Liver (tissue), 9 donors: ENCODE data around the gene NTN1. TPM values are rescaled to one million over a fixed set of nuclear protein-coding genes. Genes with fewer than 3 reads are reported as not detected.

Source experiments
- DNase-seq: peaks from one replicate; pipeline ENCODE4 v3.0.0-alpha.2; 2017; ENCODE audit warnings: low spot score
- H3K27ac ChIP-seq, 2 donors: one replicate each; pipeline ENCODE4 v1.7.0; 2013; ENCODE audit warnings: inconsistent platforms in 2 of 2, low read length in 2 of 2, control low read depth in 1 of 2, low read depth in 1 of 2, mild to moderate bottlenecking in 1 of 2
- H3K27me3 ChIP-seq, 4 donors: one replicate each; pipeline versions ENCODE4 v1.6.1 to v1.7.0; 2013; ENCODE audit warnings: low read length in 3 of 4, inconsistent platforms in 1 of 4, mild to moderate bottlenecking in 1 of 4, moderate library complexity in 1 of 4; ENCODE audit not compliant: control insufficient read depth in 4 of 4, insufficient read depth in 4 of 4
- H3K36me3 ChIP-seq, 4 donors: one replicate each; pipeline versions ENCODE4 v1.6.1 to v1.7.0; 2013; ENCODE audit warnings: low read length in 3 of 4, mild to moderate bottlenecking in 3 of 4, low read depth in 1 of 4, moderate library complexity in 1 of 4; ENCODE audit not compliant: control insufficient read depth in 4 of 4, insufficient read depth in 3 of 4
- H3K4me1 ChIP-seq, 4 donors: one replicate each; pipeline versions ENCODE4 v1.6.1 to v1.7.0; 2013; ENCODE audit warnings: low read length in 3 of 4, mild to moderate bottlenecking in 3 of 4, moderate library complexity in 1 of 4; ENCODE audit not compliant: control insufficient read depth in 4 of 4, insufficient read depth in 4 of 4
- H3K4me3 ChIP-seq, 3 donors: one replicate each; pipeline versions ENCODE4 v1.6.1 to v1.7.0; 2013; ENCODE audit warnings: low read length in 3 of 3, control low read depth in 1 of 3, low read depth in 1 of 3, mild to moderate bottlenecking in 1 of 3
- H3K9ac ChIP-seq, 2 donors: one replicate each; pipeline ENCODE4 v1.7.0; 2013; ENCODE audit warnings: low read length in 2 of 2, mild to moderate bottlenecking in 2 of 2, moderate library complexity in 2 of 2, control low read depth in 1 of 2, low read depth in 1 of 2
- H3K9me3 ChIP-seq, 4 donors: one replicate each; pipeline versions ENCODE4 v1.6.1 to v1.7.0; 2013; ENCODE audit warnings: low read length in 3 of 4; ENCODE audit not compliant: control insufficient read depth in 4 of 4
- FOXA2 ChIP-seq: IDR thresholded peaks from 2 replicates; pipeline ENCODE4 v1.6.1; 2016; ENCODE audit warnings: antibody characterized with exemption
- GABPA ChIP-seq, 2 donors: IDR thresholded peaks in 1 of 2; conservative IDR thresholded peaks in 1 of 2; 2 replicates each; pipeline ENCODE4 v1.6.1; 2016; ENCODE audit warnings: antibody characterized with exemption in 2 of 2, mild to moderate bottlenecking in 1 of 2, moderate library complexity in 1 of 2
- NR2F2 ChIP-seq: IDR thresholded peaks from 2 replicates; pipeline ENCODE4 v1.6.1; 2016; ENCODE audit warnings: antibody characterized with exemption
- RAD21 ChIP-seq, 2 donors: IDR thresholded peaks; 2 replicates each; pipeline ENCODE4 v1.6.1; 2016; ENCODE audit warnings: antibody characterized with exemption in 2 of 2, mild to moderate bottlenecking in 2 of 2
- RXRA ChIP-seq, 2 donors: IDR thresholded peaks; 2 replicates each; pipeline ENCODE4 v1.6.1; 2017 to 2018; ENCODE audit warnings: antibody characterized with exemption in 2 of 2, mild to moderate bottlenecking in 1 of 2
- SP1 ChIP-seq: IDR thresholded peaks from 2 replicates; pipeline ENCODE4 v1.6.1; 2018; ENCODE audit warnings: antibody characterized with exemption, mild to moderate bottlenecking
- WGBS: extraction: QIAGEN DNeasy Blood & Tissue Kit; methylation state at CpG from one replicate; pipeline ENCODE4 v1.1.7; 2013; 5-methylcytosine and 5-hydroxymethylcytosine counted together
- polyA plus RNA-seq, 2 donors: library from polyadenylated mRNA; stranded (reverse) in 1 of 2; unstranded in 1 of 2; fragments of 200-250 nt in 1 of 2; fragments of >200 nt in 1 of 2; fragmentation: Nextera tagmentation in 1 of 2; extraction: Ambion mirVana in 1 of 2; gene quantifications; one replicate each; pipeline versions ENCODE4 v1.2.1 to v1.2.3, GENCODE V29; 2013 to 2015
- total RNA-seq, 2 donors: library from RNA; depleted of rRNA; stranded (reverse); fragments of >200 nt; gene quantifications; one replicate each; pipeline ENCODE4 v1.2.3, GENCODE V29; 2014
- TF ChIP-seq, protein P1 (sequence below): IDR thresholded peaks from 2 replicates; pipeline ENCODE4 v1.6.1; 2016; ENCODE audit warnings: antibody characterized with exemption, mild to moderate bottlenecking
- donor health status: healthy.
- donor health status: healthy.
- donor health status: healthy.
- donor health status: healthy.
- donor health status: healthy.

NTN1 gene
- total and polyA plus RNA-seq, 4 donors = 0.14 to 8.7 (median 4.3) TPM

DNA sequence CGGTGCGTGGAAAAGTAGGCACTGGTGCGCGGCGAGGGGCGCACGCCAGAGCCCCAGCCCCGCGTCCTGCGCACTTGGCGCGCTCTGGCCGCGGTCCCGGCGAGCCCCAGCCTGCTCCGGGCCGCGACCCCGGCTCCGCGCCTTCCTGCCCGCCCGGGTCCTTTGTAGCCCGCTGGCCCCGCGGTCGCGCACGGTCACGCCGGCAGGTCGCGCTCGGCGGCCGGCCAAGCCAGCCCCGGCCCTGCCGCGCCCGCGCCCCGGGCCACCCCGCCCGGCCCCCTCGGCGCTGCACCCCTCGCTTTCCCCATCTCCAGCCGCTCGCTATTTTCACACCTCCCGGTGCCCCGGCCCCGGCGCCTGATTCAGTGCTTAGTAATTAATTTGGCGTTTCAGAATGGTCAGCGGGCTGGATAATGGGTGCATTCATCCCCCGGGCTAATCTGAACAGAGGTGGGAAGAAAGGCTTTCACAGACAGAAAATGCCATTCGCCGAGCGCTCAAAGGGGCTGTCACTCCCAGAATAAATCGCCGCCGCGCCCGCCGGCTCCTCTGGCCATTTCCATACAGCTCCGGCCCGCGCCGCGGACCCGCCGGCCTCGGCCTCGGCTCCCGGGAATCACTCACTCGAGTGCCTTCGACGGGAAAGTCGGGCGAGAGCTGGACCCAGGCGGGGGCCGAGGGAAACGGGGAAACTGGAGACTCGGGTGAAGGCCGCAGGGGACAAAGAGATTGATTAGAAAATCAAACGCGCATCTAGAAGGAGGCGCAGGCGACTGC is 17.8 kb upstream of the NTN1 start:
- no peak for DNase-seq
- H3K27me3 ChIP-seq = peaks cover 0 to 9% (median 1%) of the 10 kb centered on the region in 4 donors
- H3K36me3 ChIP-seq = no peaks in the 10 kb centered on the region
- H3K4me1 ChIP-seq = peaks cover 12 to 26% (median 19%) of the 10 kb centered on the region in 4 donors
- no peak overlapping the region for H3K27ac ChIP-seq
- no peak for TF ChIP-seq FOXA2
- TF ChIP-seq GABPA (IDR thresholded peaks at IDR 0.05 in 1 of 2, conservative IDR thresholded peaks at IDR 0.05 in 1 of 2) = no peak
- TF ChIP-seq RXRA (IDR thresholded peaks at IDR 0.05) = no peak
- no peak overlapping the region for H3K9ac ChIP-seq
- H3K9me3 ChIP-seq = no peaks in the 10 kb centered on the region
- WGBS = 2% methylated on average over 90 of the region's 90 CpGs
- peak overlapping the region in 2 of 3 donors; percentile 25 to 52 for H3K4me3 ChIP-seq

DNA sequence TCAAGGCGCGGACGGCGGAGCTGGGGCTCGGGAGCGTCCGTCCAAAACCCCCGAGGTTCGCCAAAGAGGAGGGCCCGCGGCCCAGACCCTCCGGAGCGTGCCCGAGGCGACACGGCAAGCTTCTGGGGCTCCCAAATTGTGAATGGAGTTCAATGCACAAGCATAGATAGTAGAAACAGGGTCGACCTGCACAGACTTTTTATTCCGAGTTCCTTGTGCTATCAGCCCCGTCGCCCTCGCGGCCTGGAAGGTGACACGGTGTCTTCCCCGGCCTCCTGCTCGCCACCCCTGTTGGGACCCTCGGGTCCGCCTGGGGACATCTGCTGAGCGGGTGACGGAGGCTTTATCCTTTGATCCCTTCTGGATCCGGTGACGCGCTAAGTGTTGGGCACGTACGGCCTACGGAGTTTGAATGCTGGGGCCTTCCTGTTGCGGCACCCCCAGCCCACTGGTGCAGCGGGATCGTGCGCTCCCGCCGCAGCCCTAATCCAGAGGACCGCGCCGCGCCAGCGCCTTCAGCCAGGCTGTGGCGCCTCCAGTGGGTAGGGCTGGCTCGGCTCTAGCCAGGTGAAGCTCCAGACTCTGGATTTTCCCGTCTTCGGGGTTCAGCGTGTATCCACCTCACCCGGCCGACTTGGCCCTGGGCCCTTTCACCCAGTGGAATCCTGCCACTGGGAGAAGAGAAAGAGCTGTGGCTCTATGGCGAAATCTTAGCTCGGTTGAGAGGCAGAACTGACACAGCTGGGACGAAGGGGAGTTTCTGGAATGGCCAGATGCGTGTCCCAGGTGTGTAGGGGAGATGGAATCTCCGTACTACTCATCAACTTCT is 17.0 kb upstream of the NTN1 start:
- 10% methylated on average over 58 of the region's 58 CpGs for WGBS
- no peak for DNase-seq
- peaks cover 12 to 26% (median 19%) of the 10 kb centered on the region in 4 donors for H3K4me1 ChIP-seq
- H3K27me3 ChIP-seq = peaks cover 0 to 13% (median 1%) of the 10 kb centered on the region in 4 donors
- no peaks in the 10 kb centered on the region for H3K9me3 ChIP-seq
- TF ChIP-seq SP1 = no peak
- TF ChIP-seq RAD21 (IDR thresholded peaks at IDR 0.05) = peak in 1 of 2 donors; percentile 12
- H3K36me3 ChIP-seq = no peaks in the 10 kb centered on the region
- no peak overlapping the region for H3K27ac ChIP-seq
- H3K4me3 ChIP-seq = peak overlapping the region in 2 of 3 donors; percentile 25 to 52
- no peak overlapping the region for H3K9ac ChIP-seq

GRCh38 chr17:9004961-9005285 is 16.4 kb upstream of the NTN1 start:
- H3K36me3 ChIP-seq = no peaks in the 10 kb centered on the region
- WGBS = 52% methylated on average over 6 of the region's 6 CpGs
- peaks cover 0 to 13% (median 1%) of the 10 kb centered on the region in 4 donors for H3K27me3 ChIP-seq
- H3K9me3 ChIP-seq = no peaks in the 10 kb centered on the region
- H3K4me1 ChIP-seq = peaks cover 12 to 26% (median 19%) of the 10 kb centered on the region in 4 donors
- no peak overlapping the region for H3K9ac ChIP-seq
- no peak overlapping the region for H3K4me3 ChIP-seq
- TF ChIP-seq FOXA2 (no peak), NR2F2 (no peak)
- TF ChIP-seq, protein P1, sequence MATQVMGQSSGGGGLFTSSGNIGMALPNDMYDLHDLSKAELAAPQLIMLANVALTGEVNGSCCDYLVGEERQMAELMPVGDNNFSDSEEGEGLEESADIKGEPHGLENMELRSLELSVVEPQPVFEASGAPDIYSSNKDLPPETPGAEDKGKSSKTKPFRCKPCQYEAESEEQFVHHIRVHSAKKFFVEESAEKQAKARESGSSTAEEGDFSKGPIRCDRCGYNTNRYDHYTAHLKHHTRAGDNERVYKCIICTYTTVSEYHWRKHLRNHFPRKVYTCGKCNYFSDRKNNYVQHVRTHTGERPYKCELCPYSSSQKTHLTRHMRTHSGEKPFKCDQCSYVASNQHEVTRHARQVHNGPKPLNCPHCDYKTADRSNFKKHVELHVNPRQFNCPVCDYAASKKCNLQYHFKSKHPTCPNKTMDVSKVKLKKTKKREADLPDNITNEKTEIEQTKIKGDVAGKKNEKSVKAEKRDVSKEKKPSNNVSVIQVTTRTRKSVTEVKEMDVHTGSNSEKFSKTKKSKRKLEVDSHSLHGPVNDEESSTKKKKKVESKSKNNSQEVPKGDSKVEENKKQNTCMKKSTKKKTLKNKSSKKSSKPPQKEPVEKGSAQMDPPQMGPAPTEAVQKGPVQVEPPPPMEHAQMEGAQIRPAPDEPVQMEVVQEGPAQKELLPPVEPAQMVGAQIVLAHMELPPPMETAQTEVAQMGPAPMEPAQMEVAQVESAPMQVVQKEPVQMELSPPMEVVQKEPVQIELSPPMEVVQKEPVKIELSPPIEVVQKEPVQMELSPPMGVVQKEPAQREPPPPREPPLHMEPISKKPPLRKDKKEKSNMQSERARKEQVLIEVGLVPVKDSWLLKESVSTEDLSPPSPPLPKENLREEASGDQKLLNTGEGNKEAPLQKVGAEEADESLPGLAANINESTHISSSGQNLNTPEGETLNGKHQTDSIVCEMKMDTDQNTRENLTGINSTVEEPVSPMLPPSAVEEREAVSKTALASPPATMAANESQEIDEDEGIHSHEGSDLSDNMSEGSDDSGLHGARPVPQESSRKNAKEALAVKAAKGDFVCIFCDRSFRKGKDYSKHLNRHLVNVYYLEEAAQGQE = no peak
- no peak overlapping the region for H3K27ac ChIP-seq
- DNase-seq = no peak
